Kidney epithelial cell (primary cell): ENCODE data around the gene VPS37C. TPM values are rescaled to one million over a fixed set of nuclear protein-coding genes. Genes with fewer than 3 reads are reported as not detected.

Experiments
- DNase-seq: peaks from one replicate; pipeline ENCODE4 v3.0.0-alpha.2; 2010; ENCODE audit warnings: low read depth
- H3K27me3 ChIP-seq: 2 replicates; pipeline ENCODE4 v1.6.0; 2011; ENCODE audit warnings: low read length; ENCODE audit not compliant: control insufficient read depth, insufficient read depth
- H3K36me3 ChIP-seq: 2 replicates; pipeline ENCODE4 v1.5.1; 2011; ENCODE audit warnings: low read length; ENCODE audit not compliant: control insufficient read depth, insufficient read depth
- H3K4me3 ChIP-seq: 2 replicates; pipeline ENCODE4 v1.5.1; 2011; ENCODE audit warnings: low read depth, mild to moderate bottlenecking, control low read depth, low read length
- total RNA-seq: library from RNA; depleted of rRNA; stranded (reverse); fragments of >200 nt; gene quantifications from 2 replicates; pipeline ENCODE4 v1.2.3, GENCODE V29; 2015
- TF ChIP-seq, protein P1 (sequence below): IDR thresholded peaks from 2 replicates; pipeline ENCODE4 v1.5.1; 2011; ENCODE audit warnings: mild to moderate bottlenecking, moderate library complexity, low read length, control low read depth, inconsistent platforms; ENCODE audit not compliant: insufficient read depth, poor library complexity, severe bottlenecking

VPS37C gene
- total RNA-seq, 1 donor from 2014 or later: 24.4 TPM

DNA sequence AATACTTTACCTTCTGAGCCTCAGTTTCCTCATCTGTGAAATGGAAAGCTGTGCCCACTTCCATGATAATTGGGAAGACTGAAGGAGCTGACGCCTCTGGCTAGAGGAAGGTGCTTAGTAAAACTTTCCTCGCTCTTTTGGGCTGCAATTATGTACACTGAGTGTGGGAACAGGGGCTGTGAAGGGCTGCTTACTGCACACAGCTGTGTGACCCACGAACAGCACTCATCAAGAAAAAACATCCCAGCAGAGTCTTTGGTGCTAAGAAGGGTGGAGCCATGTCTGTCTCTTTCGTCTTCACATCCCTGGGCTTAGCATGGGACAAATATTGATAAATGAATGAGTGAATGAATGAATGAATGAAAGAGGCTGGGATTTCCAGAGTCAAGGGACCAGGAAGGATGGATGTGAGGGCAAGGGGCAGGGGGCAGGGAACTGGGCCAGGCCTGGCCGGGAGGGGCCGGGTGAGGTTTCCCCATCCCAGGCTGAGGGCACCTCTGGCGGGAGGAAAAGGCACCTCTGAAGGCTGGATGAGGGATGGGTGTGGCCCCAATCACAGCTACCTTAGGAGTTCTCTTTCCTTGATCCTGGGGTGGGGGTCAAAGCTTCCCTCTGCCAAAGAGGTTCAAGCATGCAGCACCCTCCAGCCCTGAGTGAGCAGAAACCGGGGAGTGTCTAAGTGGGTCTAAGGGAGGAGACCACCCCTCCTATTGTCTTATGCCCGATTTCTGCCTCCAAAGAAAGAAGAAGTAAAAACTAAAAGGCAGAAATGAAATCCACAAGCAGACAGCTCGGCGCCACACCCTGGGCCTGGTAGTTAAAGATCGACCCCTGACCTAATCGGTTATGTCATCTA is 68.1 kb downstream of the VPS37C start:
- H3K4me3 ChIP-seq: no peak overlapping the region
- H3K27me3 ChIP-seq: no peaks in the 10 kb centered on the region
- TF ChIP-seq, protein P1, sequence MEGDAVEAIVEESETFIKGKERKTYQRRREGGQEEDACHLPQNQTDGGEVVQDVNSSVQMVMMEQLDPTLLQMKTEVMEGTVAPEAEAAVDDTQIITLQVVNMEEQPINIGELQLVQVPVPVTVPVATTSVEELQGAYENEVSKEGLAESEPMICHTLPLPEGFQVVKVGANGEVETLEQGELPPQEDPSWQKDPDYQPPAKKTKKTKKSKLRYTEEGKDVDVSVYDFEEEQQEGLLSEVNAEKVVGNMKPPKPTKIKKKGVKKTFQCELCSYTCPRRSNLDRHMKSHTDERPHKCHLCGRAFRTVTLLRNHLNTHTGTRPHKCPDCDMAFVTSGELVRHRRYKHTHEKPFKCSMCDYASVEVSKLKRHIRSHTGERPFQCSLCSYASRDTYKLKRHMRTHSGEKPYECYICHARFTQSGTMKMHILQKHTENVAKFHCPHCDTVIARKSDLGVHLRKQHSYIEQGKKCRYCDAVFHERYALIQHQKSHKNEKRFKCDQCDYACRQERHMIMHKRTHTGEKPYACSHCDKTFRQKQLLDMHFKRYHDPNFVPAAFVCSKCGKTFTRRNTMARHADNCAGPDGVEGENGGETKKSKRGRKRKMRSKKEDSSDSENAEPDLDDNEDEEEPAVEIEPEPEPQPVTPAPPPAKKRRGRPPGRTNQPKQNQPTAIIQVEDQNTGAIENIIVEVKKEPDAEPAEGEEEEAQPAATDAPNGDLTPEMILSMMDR: no peak
- no peak for DNase-seq
- H3K36me3 ChIP-seq: no peaks in the 10 kb centered on the region

DNA sequence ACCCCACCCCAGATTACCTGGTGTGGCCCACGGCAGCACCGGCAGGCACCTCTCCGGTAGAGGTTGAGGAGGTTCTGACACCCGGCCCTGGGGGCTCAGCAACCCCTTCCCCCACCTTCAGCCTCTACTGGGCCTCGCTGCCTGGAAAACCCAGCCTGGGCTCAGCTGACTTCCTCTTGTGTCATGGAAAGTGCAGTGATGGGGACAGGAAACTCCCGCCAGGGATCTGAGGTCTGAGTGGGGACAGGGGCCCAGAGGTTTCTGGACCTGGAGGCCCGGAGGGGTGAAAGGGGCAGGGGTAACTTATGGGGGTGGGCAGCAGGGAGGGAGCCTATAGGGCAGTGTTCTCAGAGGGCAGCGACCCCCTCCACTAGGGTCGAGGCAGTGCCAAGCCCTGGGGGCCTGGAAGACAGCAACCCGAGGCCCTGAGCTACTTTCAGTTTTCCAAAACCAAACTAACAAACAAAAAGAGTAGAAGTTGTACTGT is 68.9 kb downstream of the VPS37C start:
- Histone ChIP-seq H3K27me3 (no peaks in the 10 kb centered on the region), H3K36me3 (no peaks in the 10 kb centered on the region), H3K4me3 (no peak overlapping the region)
- DNase-seq: no peak
- TF ChIP-seq, protein P1: no peak

DNA sequence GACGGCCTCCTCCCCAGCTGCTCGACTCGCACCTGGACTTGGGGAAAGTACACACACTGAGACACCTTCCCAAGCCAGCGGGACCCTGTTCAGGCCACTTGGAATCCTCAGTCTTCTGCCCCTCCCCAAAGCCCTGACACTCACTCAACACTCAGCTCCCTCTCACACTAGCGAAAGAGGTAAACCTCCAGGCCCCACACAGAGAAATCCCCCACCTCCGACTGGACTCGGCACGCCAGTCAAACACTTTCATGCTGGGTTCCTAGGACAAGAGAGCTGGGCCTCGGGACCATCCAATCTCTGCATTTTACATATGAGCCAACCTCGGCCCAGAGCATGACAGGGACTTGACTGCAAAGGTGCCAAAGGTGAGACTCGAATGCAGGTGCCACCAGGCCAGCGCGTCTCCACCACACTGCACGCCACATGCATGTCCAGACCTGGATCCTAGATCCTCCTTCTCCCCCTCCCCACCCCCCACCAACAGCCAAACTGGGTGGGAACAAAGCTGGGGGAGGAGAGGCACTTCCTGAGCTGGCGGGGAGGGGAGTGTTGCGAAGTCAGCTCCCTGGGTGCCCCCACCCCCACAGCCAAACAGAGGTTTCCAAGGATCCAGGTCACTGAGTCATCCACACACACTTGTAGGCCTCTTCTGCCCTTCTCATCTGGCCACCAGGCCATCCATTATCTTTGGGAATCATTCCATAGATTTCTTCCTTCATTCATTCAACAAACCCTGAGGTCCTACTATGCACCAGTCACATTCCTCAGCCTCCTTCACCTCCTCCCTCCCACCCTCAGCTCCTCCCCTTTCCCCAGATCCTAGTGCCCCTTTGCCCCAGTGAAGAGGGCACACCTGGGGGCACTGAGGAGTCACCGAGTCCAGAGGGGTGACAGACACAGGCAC is 69.6 kb downstream of the VPS37C start:
- TF ChIP-seq, protein P1: no peak
- Histone ChIP-seq H3K27me3 (no peaks in the 10 kb centered on the region), H3K36me3 (no peaks in the 10 kb centered on the region), H3K4me3 (no peak overlapping the region)
- DNase-seq: no peak

DNA sequence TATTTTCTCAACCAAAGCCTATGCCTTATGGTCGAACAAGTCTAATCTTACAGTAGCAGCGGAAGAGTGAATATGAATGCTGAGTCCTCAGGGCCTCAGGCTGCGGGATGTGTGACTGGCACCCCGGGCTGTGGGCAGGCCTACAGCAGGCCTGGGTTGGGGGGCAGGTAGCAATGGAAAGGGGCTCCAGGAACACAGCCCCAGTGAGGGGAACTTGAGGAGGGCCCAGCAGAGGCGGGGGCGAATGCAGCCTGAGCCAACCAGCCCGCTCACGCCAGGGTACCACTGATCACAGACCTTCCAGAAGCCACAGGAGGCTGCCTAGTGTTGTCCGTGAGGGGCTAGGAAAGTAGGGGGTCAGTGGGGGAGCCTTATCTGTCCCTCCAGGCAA is 70.2 kb downstream of the VPS37C start:
- Histone ChIP-seq H3K36me3 (no peaks in the 10 kb centered on the region), H3K4me3 (no peak overlapping the region), H3K27me3 (no peaks in the 10 kb centered on the region)
- DNase-seq: no peak
- TF ChIP-seq, protein P1: no peak

DNA sequence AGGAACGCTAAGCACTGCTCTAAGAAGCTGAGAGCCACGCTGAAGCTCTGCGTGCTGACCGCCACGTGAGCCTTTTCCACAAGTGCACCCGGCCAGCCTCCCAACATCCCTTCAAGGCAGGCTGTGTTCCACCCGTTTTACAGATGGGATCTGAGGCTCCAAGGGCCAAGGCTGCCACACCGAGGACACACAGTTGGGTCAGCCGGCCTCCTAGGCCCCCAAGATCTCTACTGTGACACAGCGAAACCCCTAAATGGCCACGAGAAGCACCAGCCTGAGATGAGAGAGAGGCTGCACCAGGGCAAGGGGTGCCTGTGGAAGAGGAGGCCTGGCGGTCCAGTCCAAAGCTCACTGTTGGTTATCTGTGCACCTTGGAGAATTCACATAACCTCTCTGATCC is 70.7 kb downstream of the VPS37C start:
- H3K27me3 ChIP-seq: no peaks in the 10 kb centered on the region
- H3K36me3 ChIP-seq: no peaks in the 10 kb centered on the region
- no peak overlapping the region for H3K4me3 ChIP-seq
- no peak for DNase-seq
- TF ChIP-seq, protein P1: no peak
